Stimulated activated CD4-positive, alpha-beta T cell treated with anti-CD3 and anti-CD28 coated beads, Interleukin-1b, Interleukin-23, amount 100 ng/mL, for 24 hours (primary cell): Measurements from ENCODE around the gene ARHGAP10.
"Not testable (repeated sequence)": the region's sequence is repeated elsewhere in the genome, so short reads cannot be mapped to it uniquely, and the experiment has no call there.

Experiments used
- DNase-seq, 4 experiments: peaks; one replicate each; pipeline ENCODE4 v3.0.0-alpha.2; 2020; ENCODE audit warnings: low read depth in 4 of 4, low spot score in 1 of 4

Gene ARHGAP10

DNA sequence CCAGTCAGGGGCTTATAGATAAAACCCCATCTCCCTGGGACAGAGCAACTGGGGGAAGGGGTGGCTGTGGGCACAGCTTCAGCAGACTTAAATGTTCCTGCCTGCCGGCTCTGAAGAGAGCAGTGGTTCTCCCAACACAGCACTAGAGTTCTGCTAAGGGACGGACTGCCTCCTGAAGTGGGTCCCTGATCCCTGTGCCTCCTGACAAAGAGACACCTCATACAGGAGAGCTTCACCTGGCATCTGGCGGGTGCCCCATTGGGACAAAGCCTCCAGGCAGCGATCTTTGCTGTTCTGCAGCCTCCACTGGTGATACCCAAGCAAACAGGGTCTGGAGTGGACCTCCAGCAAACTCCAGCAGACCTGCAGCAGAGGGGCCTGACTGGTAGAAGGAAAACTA is 351.2 kb downstream of the ARHGAP10 start:
- DNase-seq: not testable (repeated sequence)

DNA sequence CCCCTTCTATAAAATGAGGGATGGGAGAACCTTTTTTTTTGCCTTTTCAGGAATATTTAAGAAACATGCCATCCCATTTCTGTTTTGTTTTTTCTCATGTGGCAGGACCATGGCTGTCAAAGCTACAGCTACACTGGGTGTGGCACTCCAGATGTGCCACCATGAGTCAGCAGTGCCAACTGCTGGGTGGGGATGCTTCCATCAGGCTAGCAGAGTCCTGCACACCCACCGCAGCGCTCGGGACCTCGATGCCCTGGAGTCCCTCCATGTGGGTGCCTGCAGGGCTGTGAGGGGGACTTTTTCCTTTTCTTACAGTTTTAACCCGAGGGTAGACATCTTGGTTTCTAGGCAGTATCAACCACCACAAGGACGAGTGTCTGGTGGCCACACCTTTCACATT is 357.7 kb downstream of the ARHGAP10 start:
- no peak for DNase-seq

DNA sequence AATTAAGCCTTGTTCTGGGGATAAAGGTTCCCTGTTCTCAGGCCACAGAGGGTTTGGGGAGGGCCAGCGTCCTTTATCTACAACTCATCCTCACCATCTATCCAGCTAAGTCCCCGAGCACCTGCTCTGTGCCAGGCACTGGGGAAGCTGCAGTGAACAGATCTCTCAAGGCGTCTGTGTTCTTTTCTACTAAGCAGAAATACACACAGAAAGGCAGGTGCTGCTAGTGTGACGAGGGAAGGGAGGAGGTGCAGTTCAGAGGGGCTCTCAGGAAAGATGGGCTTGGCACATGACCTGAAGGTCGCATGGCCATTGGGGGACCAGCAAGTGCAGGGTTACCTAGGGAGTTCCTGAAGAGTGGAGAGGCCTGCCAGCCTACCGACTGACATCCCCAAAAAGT is 358.1 kb downstream of the ARHGAP10 start:
- no peak for DNase-seq

DNA sequence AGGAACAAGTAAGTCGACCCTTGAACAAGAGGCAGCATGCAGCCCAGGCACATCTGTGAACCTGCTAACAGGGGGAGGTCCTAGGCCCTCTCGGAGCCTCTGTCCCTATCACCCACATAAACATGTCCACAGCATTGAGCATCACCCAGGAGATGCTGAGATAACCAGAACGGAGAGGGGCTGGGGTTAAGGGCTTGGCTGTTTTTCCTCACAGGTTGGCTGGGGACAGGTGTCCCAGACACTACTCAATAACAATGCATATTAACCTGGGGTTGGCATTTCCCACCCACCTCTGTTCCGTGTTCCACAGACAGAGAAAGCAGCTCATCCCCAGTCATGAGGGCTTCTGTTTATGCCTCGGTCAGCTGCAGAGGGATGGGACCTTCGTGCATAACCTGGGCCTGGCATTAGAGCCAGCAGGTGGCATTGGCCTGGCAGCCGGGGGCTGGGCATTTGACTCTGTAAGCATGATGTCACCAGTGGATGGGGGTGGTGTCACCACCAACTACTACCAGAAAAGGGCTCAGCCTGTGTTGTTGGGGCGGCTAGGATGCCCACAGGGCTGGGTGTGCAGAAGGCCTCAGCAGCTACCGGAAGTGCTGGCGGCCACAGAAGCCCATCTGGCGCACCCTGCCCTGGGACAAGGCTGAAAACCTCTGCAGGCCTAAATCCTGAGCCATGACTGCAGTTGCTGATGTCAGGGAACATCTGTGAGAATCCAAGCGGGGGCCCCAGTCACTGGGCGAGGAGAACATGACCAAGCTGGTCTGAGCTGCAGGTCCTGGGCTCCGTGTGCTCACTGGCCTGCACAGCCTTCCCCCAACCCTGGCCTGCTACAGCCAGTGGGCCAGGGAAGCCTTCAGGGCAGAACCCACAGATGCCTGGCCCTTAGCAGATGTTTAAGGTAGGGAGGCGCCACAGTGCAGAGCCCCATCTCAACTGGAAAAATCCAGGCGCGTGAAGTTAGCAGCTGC is 358.9 kb downstream of the ARHGAP10 start:
- no peak for DNase-seq

DNA sequence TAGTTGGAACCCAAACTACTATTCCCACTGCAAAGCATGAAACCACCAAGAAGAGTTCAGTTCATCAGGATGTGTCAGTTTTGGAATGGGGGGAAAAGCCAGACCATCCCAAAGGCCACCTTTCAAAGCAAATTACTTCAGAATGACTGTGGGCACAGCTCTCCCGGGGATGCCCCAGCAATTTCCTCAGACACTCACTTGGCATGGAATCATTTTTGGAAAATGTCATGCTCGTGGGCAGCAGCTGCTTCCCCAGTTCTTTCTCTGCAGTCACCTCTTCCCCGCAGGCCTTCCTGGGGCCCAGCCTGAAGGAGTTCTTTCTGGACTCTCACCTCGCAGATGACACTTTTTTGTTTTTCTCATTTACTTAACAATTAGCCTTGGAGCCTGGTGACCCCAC is 360.0 kb downstream of the ARHGAP10 start:
- DNase-seq: no peak

DNA sequence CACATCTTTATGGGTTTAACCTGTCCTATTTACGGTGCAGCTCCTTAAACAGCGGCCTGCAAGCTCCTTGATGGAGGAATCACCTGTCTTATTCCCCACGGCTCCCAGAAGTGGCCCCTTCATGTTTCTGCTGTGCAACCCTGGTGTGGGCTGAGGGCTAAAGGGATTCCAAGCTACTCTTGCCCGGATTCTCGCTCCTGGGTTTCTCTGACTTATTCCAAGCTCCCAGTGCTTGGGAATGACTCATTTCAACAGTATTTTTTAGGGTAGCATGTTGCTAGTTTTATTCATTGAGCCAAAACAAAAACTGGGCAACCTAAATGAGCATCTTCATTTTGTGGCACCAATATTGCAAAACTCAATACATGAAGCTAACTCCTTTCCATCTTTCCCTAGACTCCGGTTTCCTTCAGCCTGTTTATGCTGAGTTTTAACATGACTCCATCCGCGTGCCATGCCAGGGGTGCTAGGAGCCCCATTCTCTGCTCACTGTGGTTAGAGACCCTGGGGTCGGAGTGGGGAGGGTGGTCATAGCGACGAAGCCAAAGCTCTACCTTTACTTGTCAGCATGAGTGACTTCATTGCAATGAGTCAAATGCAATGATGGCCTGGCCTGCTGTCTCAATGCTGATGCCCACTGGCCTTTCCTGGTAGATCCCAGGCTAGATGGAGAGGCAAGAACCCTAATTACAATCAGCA is 360.6 kb downstream of the ARHGAP10 start:
- DNase-seq: no peak

DNA sequence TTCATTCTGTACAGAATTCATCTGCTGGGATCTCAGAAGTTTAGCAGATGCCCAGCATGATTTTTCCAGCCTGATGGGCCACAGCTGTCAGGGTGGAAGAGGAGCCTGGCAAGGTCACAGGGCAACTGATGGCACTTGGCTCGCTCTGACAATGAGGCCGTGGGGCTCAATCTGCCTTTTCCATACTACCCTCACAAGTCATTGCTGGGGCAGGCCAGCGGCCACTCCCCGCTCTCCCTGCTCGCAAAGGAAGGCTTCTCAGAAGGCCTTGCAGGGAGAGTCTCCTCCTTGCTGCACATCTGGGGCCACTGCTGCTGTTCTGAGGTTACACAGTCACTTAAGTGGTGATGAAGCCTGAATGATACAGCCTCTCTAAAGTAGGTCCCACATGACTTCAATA is 361.2 kb downstream of the ARHGAP10 start:
- no peak for DNase-seq

DNA sequence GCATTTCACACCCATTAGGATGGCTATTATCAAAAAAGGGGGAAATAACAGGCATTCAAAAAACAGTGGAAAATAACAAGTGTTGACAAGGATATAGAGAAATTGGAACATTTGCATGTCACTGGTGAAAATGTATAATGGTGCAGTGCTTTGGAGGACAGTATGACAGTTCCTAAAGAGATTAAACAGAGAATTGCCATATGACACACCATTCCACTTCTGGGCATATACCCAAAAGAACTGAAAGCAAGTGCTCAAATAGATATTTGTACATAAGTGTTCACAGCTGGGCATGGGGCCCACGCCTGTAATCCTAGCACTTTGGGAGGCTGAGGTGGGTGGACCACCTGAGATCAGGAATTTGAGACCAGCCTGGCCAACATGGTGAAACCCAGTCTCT is 362.3 kb downstream of the ARHGAP10 start:
- DNase-seq: no peak

DNA sequence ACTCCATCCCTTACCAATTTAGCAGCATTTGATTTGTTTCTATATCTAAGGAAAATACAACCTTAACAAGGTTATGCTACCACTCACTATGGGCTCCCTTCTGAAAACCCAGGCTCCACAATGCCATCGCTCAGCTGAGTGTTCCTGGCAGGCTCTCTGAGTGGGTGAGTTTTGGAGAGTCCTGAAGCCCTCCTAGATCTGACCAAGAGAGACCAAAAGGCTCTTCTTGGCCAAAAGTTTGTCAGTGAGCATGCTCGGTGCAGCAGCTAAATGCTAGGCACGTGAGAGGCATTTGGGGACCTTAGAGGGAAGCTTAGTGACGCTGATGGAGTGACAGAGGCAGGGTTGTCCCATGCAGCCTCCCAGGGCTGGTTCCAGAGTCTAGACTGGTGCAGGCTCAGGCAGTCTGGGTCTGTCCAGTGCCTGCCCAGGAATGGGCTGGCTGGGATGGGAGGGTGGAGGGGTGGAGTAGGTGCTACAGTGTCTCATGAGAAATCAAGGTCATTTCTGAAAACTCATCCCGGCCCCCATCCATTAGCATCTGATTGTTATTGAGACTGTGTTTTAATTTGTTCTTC is 363.5 kb downstream of the ARHGAP10 start:
- no peak for DNase-seq

DNA sequence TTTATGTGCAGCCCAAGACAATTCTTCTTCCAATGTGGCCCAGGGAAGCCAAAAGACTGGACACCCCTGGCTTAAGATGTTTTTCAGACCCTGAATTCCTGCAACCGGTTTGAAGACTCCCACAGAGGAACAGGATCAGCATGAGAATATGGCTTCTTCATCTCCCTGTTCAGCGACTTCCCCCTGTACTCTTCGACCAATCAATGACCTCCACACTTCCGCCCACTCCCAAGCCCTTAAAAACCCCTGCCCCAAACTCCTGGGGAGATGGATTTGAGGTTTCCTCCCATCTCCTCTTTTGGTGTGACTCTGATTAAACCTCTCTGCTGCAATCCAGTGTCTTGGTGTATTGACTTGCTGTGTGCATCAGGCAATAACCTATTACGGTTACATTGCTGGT is 365.9 kb downstream of the ARHGAP10 start:
- DNase-seq: no peak

DNA sequence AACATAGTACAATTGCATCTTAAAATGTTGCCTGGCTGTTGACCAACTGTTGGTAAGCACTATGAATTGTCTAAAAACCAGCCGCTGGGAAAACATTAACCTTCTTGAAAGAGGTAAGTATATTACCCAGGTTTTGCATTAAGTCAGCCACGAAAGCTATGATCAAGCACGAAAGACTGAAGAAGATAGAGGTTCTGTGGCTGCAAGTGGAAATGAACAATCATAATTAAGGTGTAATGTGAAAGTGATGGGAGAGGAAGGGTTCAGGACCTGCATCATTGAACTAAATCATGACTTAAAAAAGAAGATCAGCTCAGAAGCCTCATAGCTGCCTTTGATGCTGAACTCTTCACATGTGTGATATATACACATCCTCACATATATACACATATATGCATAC is 369.3 kb downstream of the ARHGAP10 start:
- DNase-seq: no peak

DNA sequence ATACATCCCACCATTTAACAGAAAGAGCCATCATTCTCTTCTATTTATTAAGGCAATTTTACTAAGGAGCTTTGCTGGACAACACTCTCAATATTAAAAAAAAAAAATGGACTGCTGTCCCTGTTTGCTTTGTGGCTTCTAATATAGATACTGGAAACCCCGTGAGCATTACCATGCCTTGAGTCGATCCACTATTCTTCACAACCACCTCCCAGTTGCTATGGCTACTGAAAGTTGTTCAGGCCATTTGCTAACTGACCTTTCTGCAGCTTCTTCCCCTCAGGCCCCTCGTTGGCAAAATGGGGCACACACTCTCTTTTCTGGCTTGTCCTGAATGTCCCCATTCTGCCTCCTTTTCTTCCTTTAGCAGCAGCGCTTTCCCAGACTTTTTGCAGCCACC is 369.9 kb downstream of the ARHGAP10 start:
- DNase-seq: no peak

DNA sequence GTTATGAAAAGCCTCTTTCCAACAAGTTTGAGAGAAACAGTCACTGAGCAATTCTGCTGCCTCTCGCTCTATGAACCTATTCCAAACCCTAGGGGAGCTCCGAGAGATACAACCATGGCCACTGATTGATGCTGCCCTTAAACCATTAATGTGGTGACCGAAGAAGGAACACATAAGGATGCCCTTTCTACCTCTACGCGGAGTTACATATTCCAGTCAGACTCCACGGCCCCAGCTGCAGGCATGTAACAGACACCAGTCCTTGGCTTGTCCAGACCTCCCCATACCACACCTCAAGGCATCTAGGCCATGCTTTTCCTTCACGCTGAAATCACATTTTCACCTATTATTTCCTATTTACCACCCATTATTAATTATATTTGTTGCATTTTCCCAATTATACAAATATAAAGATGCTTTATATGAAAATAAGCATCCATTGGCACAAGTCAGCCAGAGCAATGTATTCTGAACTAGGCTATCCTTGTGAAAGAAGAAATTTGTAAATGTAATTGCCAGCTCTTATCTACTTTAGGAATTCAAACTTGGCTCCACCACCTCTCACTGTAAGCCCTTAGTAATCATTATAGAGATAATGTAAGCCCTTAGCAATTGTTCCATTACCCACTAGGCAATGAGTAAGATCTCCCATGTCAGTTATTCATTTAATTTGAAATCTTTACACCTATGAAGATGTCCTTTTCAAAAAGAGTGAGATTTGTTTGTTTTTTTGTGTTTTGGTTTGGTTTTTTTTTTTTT is 371.9 kb downstream of the ARHGAP10 start:
- no peak for DNase-seq

DNA sequence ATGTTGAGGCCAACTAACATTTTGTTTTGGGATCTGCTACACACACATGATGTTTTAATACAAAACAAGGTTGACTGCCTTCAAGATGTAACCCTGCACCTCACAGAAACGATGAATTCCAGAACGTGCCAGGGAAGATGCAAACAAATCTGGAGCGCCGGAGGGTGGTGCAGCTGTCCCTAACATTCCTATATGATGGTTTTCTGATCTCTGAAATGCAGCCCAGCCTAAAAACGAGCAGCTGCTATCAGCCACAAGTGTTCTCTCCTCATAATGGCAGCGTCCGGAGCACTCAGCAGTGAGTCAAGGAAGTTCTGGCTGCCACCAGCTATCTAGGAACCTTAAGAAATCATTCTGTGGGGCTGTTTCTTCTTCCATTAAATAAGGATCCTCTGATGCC is 376.9 kb downstream of the ARHGAP10 start:
- no peak for DNase-seq

DNA sequence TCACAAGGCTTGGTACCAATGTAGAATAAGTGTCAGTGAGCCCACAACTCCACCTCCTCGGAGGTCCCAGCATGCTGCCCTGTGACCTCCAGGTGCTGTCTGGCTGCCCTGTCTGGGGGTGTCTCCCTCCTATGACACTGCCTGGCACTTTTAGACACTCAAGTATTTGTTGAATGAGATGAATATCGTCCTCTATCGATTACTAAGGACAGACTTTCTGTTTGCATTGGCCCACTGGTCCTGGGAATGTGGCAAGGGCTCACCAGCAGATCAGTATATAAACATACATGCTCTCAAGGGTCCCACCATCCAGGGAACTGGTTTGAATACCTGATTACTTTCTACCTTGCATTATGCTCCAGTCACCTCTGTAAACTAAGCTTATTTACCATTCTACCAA is 377.3 kb downstream of the ARHGAP10 start:
- no peak for DNase-seq

DNA sequence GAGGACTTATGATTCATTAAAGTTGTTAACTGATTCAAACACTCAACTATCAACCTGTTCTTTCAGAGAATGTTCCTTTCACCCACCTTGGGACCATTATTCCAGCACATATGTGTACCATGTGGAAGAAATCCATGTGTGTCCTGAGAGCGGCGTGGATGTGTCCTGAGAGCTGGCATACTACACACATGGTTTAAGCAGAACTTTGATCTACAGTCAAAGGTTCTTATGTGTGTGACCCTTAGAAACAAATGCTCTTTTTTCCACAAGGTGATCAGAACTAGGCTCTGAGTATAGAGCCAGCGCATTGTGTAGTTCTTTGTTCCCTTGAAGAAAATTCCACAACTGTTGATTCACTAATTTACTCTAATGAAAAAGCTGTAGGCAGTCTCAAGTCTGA is 378.3 kb downstream of the ARHGAP10 start:
- no peak for DNase-seq

DNA sequence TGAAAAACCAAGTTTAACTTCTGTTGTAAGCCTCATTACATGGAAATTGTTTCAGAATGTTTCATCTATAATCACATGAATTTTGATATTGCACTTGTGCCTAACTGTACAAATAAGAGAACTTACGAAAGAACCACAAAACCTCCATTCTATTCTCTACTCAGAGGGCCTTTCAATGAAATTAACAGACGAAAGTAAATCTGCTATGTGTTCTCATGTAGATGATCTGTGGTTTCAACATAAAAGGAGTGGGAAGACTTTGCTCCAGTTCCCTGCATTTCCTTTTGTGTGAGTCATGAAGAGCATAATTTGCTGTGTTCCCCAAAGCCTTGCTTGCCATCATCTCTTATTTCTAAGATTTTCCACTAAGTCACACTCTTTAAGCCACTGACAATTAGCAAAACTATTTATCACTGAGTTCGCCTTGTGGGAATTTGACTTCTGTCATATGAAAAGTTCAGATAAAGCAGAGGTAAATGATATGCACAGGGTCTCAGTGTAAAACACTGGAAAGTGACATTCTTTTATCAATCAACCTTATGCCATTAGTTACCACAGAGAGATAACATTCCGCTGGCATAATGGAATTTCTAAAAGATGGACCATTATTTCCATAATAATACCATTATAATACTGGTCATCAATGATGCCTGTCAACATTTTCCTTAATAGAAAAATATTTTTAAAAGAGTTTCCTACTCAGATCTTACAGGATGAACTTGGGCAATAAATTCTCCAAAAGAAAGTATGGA is 380.5 kb downstream of the ARHGAP10 start:
- no peak for DNase-seq

DNA sequence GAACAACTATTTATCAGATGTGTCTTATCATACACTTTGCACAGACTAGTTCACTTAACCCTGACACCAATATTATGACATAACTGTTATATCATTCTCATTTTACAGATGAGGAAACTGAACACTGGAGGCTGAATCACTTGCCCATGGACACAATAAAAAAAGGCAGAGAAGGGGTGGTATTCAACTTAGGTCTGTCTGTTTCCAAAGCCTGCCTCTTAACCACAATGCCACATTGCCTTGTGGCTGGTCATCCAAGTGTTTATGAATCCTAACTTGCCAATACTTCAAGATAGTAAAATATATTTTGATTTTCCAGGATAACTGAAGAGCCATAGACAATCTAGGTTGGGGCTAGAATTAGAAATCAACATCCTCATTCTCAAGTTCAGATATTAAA is 382.5 kb downstream of the ARHGAP10 start:
- no peak for DNase-seq

DNA sequence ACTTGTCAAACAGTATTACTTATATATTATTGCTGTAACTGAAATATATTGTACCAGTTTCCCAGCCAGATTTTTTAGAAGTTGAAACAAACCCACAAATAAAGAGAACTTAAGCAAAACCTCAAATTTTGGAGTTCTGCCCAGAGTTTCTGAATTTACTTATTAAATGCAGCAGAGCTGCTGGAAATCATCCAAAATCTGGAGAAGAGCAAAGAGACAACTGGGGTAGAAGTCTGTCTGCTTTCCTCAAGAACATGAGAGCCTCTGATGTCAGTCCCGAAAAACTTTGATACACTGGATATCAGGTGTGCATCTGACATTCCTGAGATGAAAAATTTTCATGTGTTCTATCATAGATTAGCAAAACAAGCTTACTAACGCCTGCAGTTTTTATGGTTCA is 384.4 kb downstream of the ARHGAP10 start:
- DNase-seq: no peak

DNA sequence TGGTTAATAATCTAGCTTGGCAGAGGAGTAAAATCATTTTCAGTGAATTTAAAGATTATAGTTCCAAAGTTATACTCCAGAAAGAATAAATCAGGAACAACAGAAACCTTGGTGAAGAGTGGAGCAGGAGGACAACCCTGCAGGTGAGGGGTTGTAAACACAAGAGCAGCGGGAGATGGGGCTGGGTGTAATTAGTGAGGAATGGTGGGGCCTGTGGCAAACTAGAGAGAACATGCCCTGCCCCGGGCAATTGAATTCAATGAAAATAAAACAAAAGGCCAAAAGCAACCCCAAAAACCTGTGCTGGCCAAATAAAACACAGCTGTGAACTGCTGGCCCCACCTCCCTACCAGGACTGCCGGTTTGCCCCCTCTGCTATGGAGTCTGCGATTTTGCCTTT is 385.1 kb downstream of the ARHGAP10 start:
- DNase-seq: no peak

DNA sequence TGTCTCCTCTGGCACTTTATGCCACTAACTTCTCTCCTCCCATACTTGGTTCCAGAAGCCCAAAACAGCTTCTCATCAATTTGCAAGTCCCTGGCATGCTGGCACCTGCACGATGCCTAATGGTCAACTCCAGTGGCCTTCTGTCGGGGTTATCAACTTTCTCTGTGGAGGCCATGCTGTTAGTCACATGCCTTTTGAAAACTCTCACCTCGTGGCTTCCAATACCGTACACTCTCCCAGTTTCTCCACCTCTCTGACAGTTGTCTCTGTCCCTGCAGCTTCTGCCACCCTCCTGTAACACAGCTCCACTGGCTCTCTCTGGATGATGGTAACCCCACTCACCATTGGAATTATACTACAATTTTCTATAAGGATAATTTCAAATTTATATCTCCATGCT is 386.3 kb downstream of the ARHGAP10 start:
- no peak for DNase-seq
